Measurements from ENCODE around the gene SPTBN4.

DNA sequence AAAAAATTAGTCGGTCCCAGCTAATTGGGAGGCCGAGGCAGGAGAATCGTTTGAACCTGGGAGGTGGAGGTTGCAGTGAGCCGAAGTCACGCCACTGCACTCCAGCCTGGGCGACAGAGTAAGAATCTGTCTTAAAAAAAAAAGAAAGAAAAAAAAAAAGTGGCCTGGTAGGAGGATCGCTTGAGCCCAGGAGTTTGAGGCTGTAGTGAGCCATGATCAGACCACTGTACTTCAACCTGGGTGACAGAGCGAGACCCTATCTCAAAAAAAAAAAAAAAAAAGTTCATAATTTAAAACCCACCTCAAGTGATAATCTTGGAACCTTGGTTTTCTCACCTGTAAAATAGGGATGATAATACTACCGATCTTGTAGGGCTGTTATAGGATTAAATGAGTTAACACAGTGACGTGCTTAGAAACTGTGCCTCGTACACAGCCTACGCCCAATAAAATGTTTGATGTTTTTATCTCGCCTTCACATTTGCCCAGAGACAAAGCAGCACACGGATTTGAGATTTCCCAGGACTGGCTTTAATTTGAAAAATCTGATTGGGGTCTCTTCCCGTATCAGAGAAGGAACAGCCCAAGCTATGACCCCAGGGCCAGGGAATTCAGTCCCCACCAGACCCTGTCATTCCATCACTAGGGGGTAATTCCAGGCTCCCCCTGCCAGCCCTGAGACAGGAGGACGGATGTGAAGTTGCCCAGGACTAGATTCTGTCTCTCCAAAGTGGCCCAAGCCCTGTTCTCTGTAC is 44.6 kb upstream of the SPTBN4 start:
- TF ChIP-seq CTCF (conservative IDR thresholded peaks at IDR 0.05) (no peak), EZH2 (IDR thresholded peaks at IDR 0.05; ENCODE audit: low read depth) (no peak)

Data from PC-9 (cell line).